H9 (cell line): ENCODE data around the gene DOCK11. TPM values are rescaled to one million over a fixed set of nuclear protein-coding genes. Genes with fewer than 3 reads are reported as not detected.
A peak's percentile ranks its signal among the peaks of the same experiment; 100 is the strongest.

ENCODE experiments used
- DNase-seq: peaks from one replicate; pipeline ENCODE4 v3.0.0-alpha.2; 2017
- H2AFZ ChIP-seq: one replicate; pipeline ENCODE4 v1.6.1; 2013; ENCODE audit warnings: mild to moderate bottlenecking, low read length, control low read depth, moderate library complexity
- H2AK5ac ChIP-seq: 2 replicates; pipeline ENCODE4 v1.6.1; 2013; ENCODE audit warnings: low read length, control low read depth, mixed read lengths; ENCODE audit not compliant: insufficient read length
- H2BK120ac ChIP-seq: one replicate; pipeline ENCODE4 v1.6.1; 2013; ENCODE audit warnings: low read depth, mild to moderate bottlenecking, low read length, control low read depth, inconsistent platforms; ENCODE audit not compliant: poor library complexity, severe bottlenecking
- H2BK12ac ChIP-seq: 2 replicates; pipeline ENCODE4 v1.6.1; 2013; ENCODE audit warnings: low read length, control low read depth, mixed read lengths, low read depth; ENCODE audit not compliant: insufficient read length
- H2BK15ac ChIP-seq: 2 replicates; pipeline ENCODE4 v1.6.1; 2013; ENCODE audit warnings: low read depth, low read length, control low read depth
- H2BK20ac ChIP-seq: one replicate; pipeline ENCODE4 v1.6.1; 2013; ENCODE audit warnings: low read depth, mild to moderate bottlenecking, low read length, control low read depth, inconsistent platforms; ENCODE audit not compliant: poor library complexity, severe bottlenecking
- H2BK5ac ChIP-seq: 2 replicates; pipeline ENCODE4 v1.6.1; 2013; ENCODE audit warnings: low read length, control low read depth, mixed read lengths; ENCODE audit not compliant: insufficient read length
- H3K14ac ChIP-seq: 2 replicates; pipeline ENCODE4 v1.6.1; 2013; ENCODE audit warnings: low read length, control low read depth; ENCODE audit not compliant: insufficient read depth
- H3K18ac ChIP-seq: 2 replicates; pipeline ENCODE4 v1.6.1; 2013; ENCODE audit warnings: low read depth, mild to moderate bottlenecking, mixed read lengths, low read length, control low read depth; ENCODE audit not compliant: insufficient read length
- H3K23ac ChIP-seq: 2 replicates; pipeline ENCODE4 v1.6.1; 2013; ENCODE audit warnings: low read length, control low read depth, mixed read lengths, low read depth; ENCODE audit not compliant: insufficient read length
- H3K23me2 ChIP-seq: 2 replicates; pipeline ENCODE4 v1.6.1; 2013; ENCODE audit warnings: low read depth, mild to moderate bottlenecking, mixed read lengths, low read length, control low read depth; ENCODE audit not compliant: insufficient read length, poor library complexity, severe bottlenecking
- H3K27ac ChIP-seq: 2 replicates; pipeline ENCODE4 v1.5.1; 2013; ENCODE audit warnings: low read length, control low read depth, mixed read lengths, low read depth; ENCODE audit not compliant: insufficient read length
- H3K27me3 ChIP-seq: 2 replicates; pipeline ENCODE4 v1.6.1; 2013; ENCODE audit warnings: low read length, control low read depth, inconsistent platforms; ENCODE audit not compliant: insufficient read depth
- H3K4ac ChIP-seq: 2 replicates; pipeline ENCODE4 v1.6.1; 2013; ENCODE audit warnings: low read depth, mild to moderate bottlenecking, control low read depth, inconsistent platforms, low read length, moderate library complexity
- H3K4me1 ChIP-seq: 2 replicates; pipeline ENCODE4 v1.6.1; 2013; ENCODE audit warnings: low read length, control low read depth, inconsistent platforms; ENCODE audit not compliant: insufficient read depth
- H3K4me2 ChIP-seq: 2 replicates; pipeline ENCODE4 v1.6.1; 2013; ENCODE audit warnings: low read length, control low read depth, mixed read lengths; ENCODE audit not compliant: insufficient read length, insufficient read depth
- H3K56ac ChIP-seq: 2 replicates; pipeline ENCODE4 v1.6.1; 2013; ENCODE audit warnings: low read depth, mild to moderate bottlenecking, mixed read lengths, low read length, control low read depth; ENCODE audit not compliant: insufficient read length
- H3K79me1 ChIP-seq: 2 replicates; pipeline ENCODE4 v1.6.1; 2013; ENCODE audit warnings: low read depth, mild to moderate bottlenecking, moderate library complexity, low read length, control low read depth, inconsistent platforms; ENCODE audit not compliant: insufficient read depth, poor library complexity, severe bottlenecking
- H3K79me2 ChIP-seq: 2 replicates; pipeline ENCODE4 v1.6.1; 2013; ENCODE audit warnings: low read length, control low read depth, inconsistent platforms; ENCODE audit not compliant: insufficient read depth
- H3K9ac ChIP-seq: 2 replicates; pipeline ENCODE4 v1.6.1; 2013; ENCODE audit warnings: low read length, control low read depth, mixed read lengths; ENCODE audit not compliant: insufficient read length; ENCODE audit errors: extremely low read depth
- H3K9me3 ChIP-seq: one replicate; pipeline ENCODE4 v1.6.1; 2013; ENCODE audit warnings: low read depth, low read length, inconsistent platforms; ENCODE audit not compliant: control insufficient read depth
- H3T11ph ChIP-seq: one replicate; pipeline ENCODE4 v1.6.1; 2013; ENCODE audit warnings: mild to moderate bottlenecking, low read length, control low read depth, inconsistent platforms
- H4K20me1 ChIP-seq: one replicate; pipeline ENCODE4 v1.6.1; 2013; ENCODE audit not compliant: control insufficient read depth, insufficient read length, insufficient read depth
- H4K5ac ChIP-seq: 2 replicates; pipeline ENCODE4 v1.6.1; 2013; ENCODE audit warnings: low read depth, mild to moderate bottlenecking, mixed read lengths, low read length, control low read depth; ENCODE audit not compliant: insufficient read length
- H4K8ac ChIP-seq: replicated peaks from 2 replicates; pipeline ENCODE4 v1.6.1; 2013; ENCODE audit warnings: low read length, control low read depth, mixed read lengths, low read depth; ENCODE audit not compliant: insufficient read length
- H4K91ac ChIP-seq: 2 replicates; pipeline ENCODE4 v1.6.1; 2013; ENCODE audit warnings: low read depth, mild to moderate bottlenecking, moderate library complexity, mixed read lengths, low read length, control low read depth; ENCODE audit not compliant: insufficient read length
- H3K27ac Mint-ChIP-seq, 3 experiments: 2 replicates in 2 of 3; 3 replicates in 1 of 3; pipeline ENCODE4 v1.8.0; 2020 to 2021; ENCODE audit warnings: mixed read lengths in 3 of 3, mild to moderate bottlenecking in 1 of 3, moderate library complexity in 1 of 3
- H3K27me3 Mint-ChIP-seq: 2 replicates; pipeline ENCODE4 v1.8.0; 2021; ENCODE audit warnings: low read depth, mild to moderate bottlenecking, moderate library complexity, mixed read lengths
- H3K36me3 Mint-ChIP-seq, 3 experiments: 2 replicates in 2 of 3; 3 replicates in 1 of 3; pipeline ENCODE4 v1.8.0; 2020 to 2021; ENCODE audit warnings: low read depth in 3 of 3, mixed read lengths in 3 of 3; ENCODE audit not compliant: insufficient read depth in 1 of 3
- H3K4me1 Mint-ChIP-seq, 2 experiments: 2 replicates each; pipeline ENCODE4 v1.8.0; 2020; ENCODE audit warnings: mixed read lengths in 2 of 2
- H3K4me3 Mint-ChIP-seq, 2 experiments: 2 replicates in 1 of 2; 3 replicates in 1 of 2; pipeline ENCODE4 v1.8.0; 2020 to 2021; ENCODE audit warnings: mild to moderate bottlenecking in 2 of 2, mixed read lengths in 2 of 2, moderate library complexity in 1 of 2
- H3K9me3 Mint-ChIP-seq, 2 experiments: 2 replicates in 1 of 2; 3 replicates in 1 of 2; pipeline ENCODE4 v1.8.0; 2020; ENCODE audit warnings: mild to moderate bottlenecking in 2 of 2, mixed read lengths in 2 of 2, moderate library complexity in 1 of 2
- CTCF ChIP-seq: fragments of 200-600 bp; sonication (generic); conservative IDR thresholded peaks from 3 replicates; pipeline ENCODE4 v1.8.0; 2021; ENCODE audit warnings: antibody characterized with exemption, mild to moderate bottlenecking
- WGBS: extraction: QIAGEN DNeasy Blood & Tissue Kit; methylation state at CpG from one replicate; pipeline ENCODE4 v1.1.7; 2013; ENCODE audit warnings: missing lambda C conversion rate, low lambda C conversion rate, mixed read lengths; ENCODE audit not compliant: insufficient read length; ENCODE audit errors: extremely low coverage; 5-methylcytosine and 5-hydroxymethylcytosine counted together
- total RNA-seq: library from RNA; stranded (reverse); gene quantifications from 2 replicates; pipeline ENCODE4 v1.2.1, GENCODE V29; 2021

Gene DOCK11
- total RNA-seq, 1 experiment from 2014 or later: 6.2 TPM

GRCh38 chrX:118448273-118448783 is 47.3 kb upstream of the DOCK11 start:
- H3K79me2 ChIP-seq: no peaks in the 10 kb centered on the region
- no peak overlapping the region for H4K91ac ChIP-seq
- no peak overlapping the region for H3K9ac ChIP-seq
- no peak for DNase-seq
- Mint-ChIP-seq H3K36me3 (peaks cover 7 to 58% (median 24%) of the 10 kb centered on the region in 3 experiments; a peak in 6 of 7 replicates), H3K4me1 (no peaks in the 10 kb centered on the region), H3K9me3 (no peaks in the 10 kb centered on the region), H3K4me3 (no peak overlapping the region; a peak in 1 of 5 replicates), H3K27me3 (no peaks in the 10 kb centered on the region), H3K27ac (peak overlapping the region in 1 of 3 experiments; percentile 5; a peak in 1 of 7 replicates)
- H2BK20ac ChIP-seq: no peak overlapping the region
- no peaks in the 10 kb centered on the region for H3K9me3 ChIP-seq
- H4K5ac ChIP-seq: no peak overlapping the region
- no peak overlapping the region for H3K18ac ChIP-seq
- H2BK15ac ChIP-seq: no peak overlapping the region
- H2AFZ ChIP-seq: no peak overlapping the region
- no peak overlapping the region for H2BK120ac ChIP-seq
- no peak overlapping the region for H3K27ac ChIP-seq
- H3K56ac ChIP-seq: no peak overlapping the region
- no peak for TF ChIP-seq CTCF
- no CpG with 5 or more reads among the region's 3 CpGs for WGBS
- no peak overlapping the region for H3K4me2 ChIP-seq
- no peak overlapping the region for H3K4ac ChIP-seq
- no peak overlapping the region for H3K23ac ChIP-seq
- no peak overlapping the region for H4K8ac ChIP-seq
- no peaks in the 10 kb centered on the region for H3K4me1 ChIP-seq
- no peak overlapping the region for H2BK5ac ChIP-seq
- no peak overlapping the region for H3K14ac ChIP-seq
- H2AK5ac ChIP-seq: no peak overlapping the region
- no peaks in the 10 kb centered on the region for H3K23me2 ChIP-seq
- no peaks in the 10 kb centered on the region for H4K20me1 ChIP-seq
- no peaks in the 10 kb centered on the region for H3K79me1 ChIP-seq
- no peak overlapping the region for H2BK12ac ChIP-seq
- H3T11ph ChIP-seq: no peak overlapping the region
- no peaks in the 10 kb centered on the region for H3K27me3 ChIP-seq
